Neural cell (in vitro differentiated cells): ENCODE measurements around the gene CLDN4. TPM values are rescaled to one million over a fixed set of nuclear protein-coding genes. Genes with fewer than 3 reads are reported as not detected.

Experiments used
- H2AFZ ChIP-seq: fragments of 200-600, 300-800 bp; sonication (generic), shearing (Covaris generic); 2 replicates; pipeline ENCODE4 v1.6.0; 2014; ENCODE audit warnings: low read depth, mild to moderate bottlenecking, antibody characterized with exemption, low read length, moderate library complexity
- H3F3A ChIP-seq: fragments of 200-600 bp; shearing (Covaris generic); 2 replicates; pipeline ENCODE4 v1.6.1; 2016; ENCODE audit warnings: mild to moderate bottlenecking, moderate library complexity, mixed read lengths, antibody characterized with exemption, low read length; ENCODE audit not compliant: insufficient read depth, poor library complexity, severe bottlenecking
- H3K27ac ChIP-seq: fragments of 200-600, 300-800 bp; sonication (generic), shearing (Covaris generic); 2 replicates; pipeline ENCODE4 v1.5.1; 2014; ENCODE audit warnings: mild to moderate bottlenecking, low read length, moderate library complexity
- H3K27me3 ChIP-seq: fragments of 300-800, 200-600 bp; sonication (generic), shearing (Covaris generic); 2 replicates; pipeline ENCODE4 v1.6.0; 2014; ENCODE audit warnings: mild to moderate bottlenecking, low read depth, low read length, moderate library complexity; ENCODE audit not compliant: insufficient read depth
- H3K36me3 ChIP-seq: fragments of 300-800, 200-600 bp; sonication (generic), shearing (Covaris generic); 2 replicates; pipeline ENCODE4 v1.5.1; 2014; ENCODE audit warnings: mild to moderate bottlenecking, antibody characterized with exemption, low read length, moderate library complexity; ENCODE audit not compliant: insufficient read depth
- H3K4me2 ChIP-seq: fragments of 300-800, 200-600 bp; sonication (generic), shearing (Covaris generic); 2 replicates; pipeline ENCODE4 v1.6.0; 2014; ENCODE audit warnings: mild to moderate bottlenecking, low read length
- H3K4me3 ChIP-seq: fragments of 300-800, 200-600 bp; sonication (generic), shearing (Covaris generic); 2 replicates; pipeline ENCODE4 v1.5.1; 2014; ENCODE audit warnings: mild to moderate bottlenecking, low read length, moderate library complexity
- H3K79me2 ChIP-seq: fragments of 200-600 bp; shearing (Covaris generic); replicated peaks from 2 replicates; pipeline ENCODE4 v1.6.0; 2014; ENCODE audit warnings: mild to moderate bottlenecking, low read length, moderate library complexity; ENCODE audit not compliant: insufficient read depth
- H3K9ac ChIP-seq: fragments of 300-800, 200-600 bp; sonication (generic), shearing (Covaris generic); 2 replicates; pipeline ENCODE4 v1.6.1; 2016; ENCODE audit warnings: mild to moderate bottlenecking, low read length, mixed read lengths
- H3K9me2 ChIP-seq: fragments of 200-600 bp; shearing (Covaris generic); 2 replicates; pipeline ENCODE4 v1.6.1; 2016; ENCODE audit warnings: mild to moderate bottlenecking, low read length, mixed read lengths; ENCODE audit not compliant: insufficient read depth
- H3K9me3 ChIP-seq: fragments of 200-600, 300-800 bp; sonication (generic), shearing (Covaris generic); 2 replicates; pipeline ENCODE4 v1.6.1; 2016; ENCODE audit warnings: mild to moderate bottlenecking, mixed run types, low read length, moderate library complexity, mixed read lengths
- H4K20me1 ChIP-seq: fragments of 200-600 bp; shearing (Covaris generic); 2 replicates; pipeline ENCODE4 v1.6.1; 2016; ENCODE audit warnings: mild to moderate bottlenecking, mixed run types; ENCODE audit not compliant: insufficient read depth
- EP300 ChIP-seq: fragments of 450-650 bp; conservative IDR thresholded peaks from 2 replicates; pipeline ENCODE4 v1.6.1; 2014; ENCODE audit warnings: antibody characterized with exemption, mild to moderate bottlenecking, moderate library complexity; ENCODE audit not compliant: poor library complexity, severe bottlenecking
- EZH2 ChIP-seq: fragments of 200-600, 300-800 bp; shearing (Covaris generic), sonication (generic); IDR thresholded peaks from 2 replicates; pipeline ENCODE4 v1.6.1; 2014; ENCODE audit warnings: antibody characterized with exemption, low read length, borderline replicate concordance, mild to moderate bottlenecking; ENCODE audit not compliant: insufficient read depth, poor library complexity, severe bottlenecking
- MXI1 ChIP-seq: fragments of 450-650 bp; conservative IDR thresholded peaks from 2 replicates; pipeline ENCODE4 v1.6.1; 2014; ENCODE audit warnings: antibody characterized with exemption, mild to moderate bottlenecking; ENCODE audit not compliant: poor library complexity, severe bottlenecking
- POLR2AphosphoS5 ChIP-seq: IDR thresholded peaks from 2 replicates; pipeline ENCODE4 v1.6.1; 2012
- RAD21 ChIP-seq: fragments of 450-650 bp; conservative IDR thresholded peaks from 2 replicates; pipeline ENCODE4 v1.6.1; 2014; ENCODE audit warnings: antibody characterized with exemption, mild to moderate bottlenecking, moderate library complexity
- SMC3 ChIP-seq: fragments of 450-650 bp; conservative IDR thresholded peaks from 2 replicates; pipeline ENCODE4 v1.6.1; 2014; ENCODE audit warnings: antibody characterized with exemption, mild to moderate bottlenecking, moderate library complexity; ENCODE audit not compliant: poor library complexity
- TAF1 ChIP-seq: IDR thresholded peaks from 2 replicates; pipeline ENCODE4 v1.6.1; 2012; ENCODE audit warnings: low read depth
- polyA plus RNA-seq: library from polyadenylated mRNA; depleted of rRNA; stranded (reverse); fragments of >200 nt; gene quantifications from 2 replicates; pipeline ENCODE4 v1.2.3, GENCODE V29; 2014
- TF ChIP-seq, protein P1 (sequence below): IDR thresholded peaks from 2 replicates; pipeline ENCODE4 v1.6.1; 2012; ENCODE audit warnings: borderline replicate concordance
- TF ChIP-seq, protein P2 (sequence below): fragments of 450-650 bp; IDR thresholded peaks from 2 replicates; pipeline ENCODE4 v1.5.1; 2014; ENCODE audit warnings: antibody characterized with exemption, mild to moderate bottlenecking, moderate library complexity; ENCODE audit not compliant: poor library complexity, severe bottlenecking

CLDN4 gene
- polyA plus RNA-seq, 1 donor from 2014 or later, result 0.09 TPM

DNA sequence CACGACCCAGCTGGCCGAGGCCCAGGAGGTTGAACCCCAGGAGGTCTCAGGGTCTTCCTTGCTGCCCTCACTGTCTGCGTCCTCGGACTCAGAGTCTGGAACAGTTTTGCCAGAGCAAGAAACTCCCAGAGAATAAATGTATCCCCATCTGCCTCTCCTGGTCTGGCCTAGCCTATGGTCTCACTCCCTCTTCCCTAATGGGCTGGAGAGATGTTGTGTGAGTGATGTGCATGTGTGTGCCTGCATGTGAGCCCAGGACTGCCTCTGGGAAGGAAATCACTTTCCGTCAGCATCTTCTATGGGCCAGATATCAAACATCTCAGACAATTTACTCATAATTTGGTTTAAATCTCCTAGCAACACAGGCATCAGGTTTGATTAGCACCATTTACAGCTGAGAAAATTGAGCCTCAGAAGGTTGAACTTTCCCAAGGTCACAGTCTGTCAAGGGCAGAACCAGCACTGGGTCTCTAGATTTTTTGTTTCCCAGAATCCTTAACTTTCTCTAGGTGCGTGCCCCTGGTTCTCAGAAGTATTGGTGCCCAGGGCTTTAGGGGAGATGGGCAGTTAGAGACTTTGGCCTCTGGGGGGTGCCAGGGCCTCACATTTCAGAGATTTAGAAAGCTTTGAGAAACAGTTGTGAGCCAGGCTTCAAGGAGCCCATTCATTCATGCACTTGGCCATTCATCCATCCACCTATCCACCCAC lies 35.1 kb downstream of the CLDN4 start:
- H3K27me3 ChIP-seq, result no peaks in the 10 kb centered on the region
- H3K9me2 ChIP-seq, result no peaks in the 10 kb centered on the region
- no peak overlapping the region for H3K27ac ChIP-seq
- TF ChIP-seq, protein P1, sequence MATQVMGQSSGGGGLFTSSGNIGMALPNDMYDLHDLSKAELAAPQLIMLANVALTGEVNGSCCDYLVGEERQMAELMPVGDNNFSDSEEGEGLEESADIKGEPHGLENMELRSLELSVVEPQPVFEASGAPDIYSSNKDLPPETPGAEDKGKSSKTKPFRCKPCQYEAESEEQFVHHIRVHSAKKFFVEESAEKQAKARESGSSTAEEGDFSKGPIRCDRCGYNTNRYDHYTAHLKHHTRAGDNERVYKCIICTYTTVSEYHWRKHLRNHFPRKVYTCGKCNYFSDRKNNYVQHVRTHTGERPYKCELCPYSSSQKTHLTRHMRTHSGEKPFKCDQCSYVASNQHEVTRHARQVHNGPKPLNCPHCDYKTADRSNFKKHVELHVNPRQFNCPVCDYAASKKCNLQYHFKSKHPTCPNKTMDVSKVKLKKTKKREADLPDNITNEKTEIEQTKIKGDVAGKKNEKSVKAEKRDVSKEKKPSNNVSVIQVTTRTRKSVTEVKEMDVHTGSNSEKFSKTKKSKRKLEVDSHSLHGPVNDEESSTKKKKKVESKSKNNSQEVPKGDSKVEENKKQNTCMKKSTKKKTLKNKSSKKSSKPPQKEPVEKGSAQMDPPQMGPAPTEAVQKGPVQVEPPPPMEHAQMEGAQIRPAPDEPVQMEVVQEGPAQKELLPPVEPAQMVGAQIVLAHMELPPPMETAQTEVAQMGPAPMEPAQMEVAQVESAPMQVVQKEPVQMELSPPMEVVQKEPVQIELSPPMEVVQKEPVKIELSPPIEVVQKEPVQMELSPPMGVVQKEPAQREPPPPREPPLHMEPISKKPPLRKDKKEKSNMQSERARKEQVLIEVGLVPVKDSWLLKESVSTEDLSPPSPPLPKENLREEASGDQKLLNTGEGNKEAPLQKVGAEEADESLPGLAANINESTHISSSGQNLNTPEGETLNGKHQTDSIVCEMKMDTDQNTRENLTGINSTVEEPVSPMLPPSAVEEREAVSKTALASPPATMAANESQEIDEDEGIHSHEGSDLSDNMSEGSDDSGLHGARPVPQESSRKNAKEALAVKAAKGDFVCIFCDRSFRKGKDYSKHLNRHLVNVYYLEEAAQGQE, result no peak
- TF ChIP-seq RAD21, result peak; percentile 49
- TF ChIP-seq SMC3, result peak; percentile 14
- TF ChIP-seq, protein P2, sequence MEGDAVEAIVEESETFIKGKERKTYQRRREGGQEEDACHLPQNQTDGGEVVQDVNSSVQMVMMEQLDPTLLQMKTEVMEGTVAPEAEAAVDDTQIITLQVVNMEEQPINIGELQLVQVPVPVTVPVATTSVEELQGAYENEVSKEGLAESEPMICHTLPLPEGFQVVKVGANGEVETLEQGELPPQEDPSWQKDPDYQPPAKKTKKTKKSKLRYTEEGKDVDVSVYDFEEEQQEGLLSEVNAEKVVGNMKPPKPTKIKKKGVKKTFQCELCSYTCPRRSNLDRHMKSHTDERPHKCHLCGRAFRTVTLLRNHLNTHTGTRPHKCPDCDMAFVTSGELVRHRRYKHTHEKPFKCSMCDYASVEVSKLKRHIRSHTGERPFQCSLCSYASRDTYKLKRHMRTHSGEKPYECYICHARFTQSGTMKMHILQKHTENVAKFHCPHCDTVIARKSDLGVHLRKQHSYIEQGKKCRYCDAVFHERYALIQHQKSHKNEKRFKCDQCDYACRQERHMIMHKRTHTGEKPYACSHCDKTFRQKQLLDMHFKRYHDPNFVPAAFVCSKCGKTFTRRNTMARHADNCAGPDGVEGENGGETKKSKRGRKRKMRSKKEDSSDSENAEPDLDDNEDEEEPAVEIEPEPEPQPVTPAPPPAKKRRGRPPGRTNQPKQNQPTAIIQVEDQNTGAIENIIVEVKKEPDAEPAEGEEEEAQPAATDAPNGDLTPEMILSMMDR, result peak; percentile 38
- no peak overlapping the region for H3K4me3 ChIP-seq
- H2AFZ ChIP-seq, result no peak overlapping the region
- H3K9me3 ChIP-seq, result no peaks in the 10 kb centered on the region
- H3K36me3 ChIP-seq, result no peaks in the 10 kb centered on the region
- no peak overlapping the region for H3K4me2 ChIP-seq
- H3K9ac ChIP-seq, result no peak overlapping the region
- no peaks in the 10 kb centered on the region for H3F3A ChIP-seq
- no peaks in the 10 kb centered on the region for H3K79me2 ChIP-seq
- H4K20me1 ChIP-seq, result no peaks in the 10 kb centered on the region

DNA sequence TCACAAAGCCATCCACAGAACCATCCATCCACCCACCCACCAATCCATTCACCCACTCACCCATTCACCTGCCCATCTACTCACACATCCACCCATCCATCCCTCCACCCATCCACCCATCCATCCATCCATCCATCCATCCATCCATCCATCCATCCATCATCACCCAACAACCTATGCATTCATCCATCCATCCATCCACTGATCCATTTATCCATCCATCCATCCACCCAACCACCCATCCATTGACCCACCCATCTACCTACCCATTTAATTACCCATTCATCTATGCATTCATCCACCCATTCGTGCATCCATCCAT lies 35.6 kb downstream of the CLDN4 start:
- H3K27ac ChIP-seq, result no peak overlapping the region
- H3K9me3 ChIP-seq, result no peaks in the 10 kb centered on the region
- no peaks in the 10 kb centered on the region for H3K27me3 ChIP-seq
- H3K79me2 ChIP-seq, result no peaks in the 10 kb centered on the region
- no peaks in the 10 kb centered on the region for H3F3A ChIP-seq
- no peaks in the 10 kb centered on the region for H3K9me2 ChIP-seq
- no peak overlapping the region for H2AFZ ChIP-seq
- TF ChIP-seq, protein P2, result no peak
- TF ChIP-seq EZH2 (no peak), POLR2AphosphoS5 (no peak), RAD21 (no peak), EP300 (no peak), MXI1 (no peak), TAF1 (no peak), SMC3 (no peak)
- TF ChIP-seq, protein P1, result no peak
- no peak overlapping the region for H3K4me2 ChIP-seq
- H4K20me1 ChIP-seq, result no peaks in the 10 kb centered on the region
- no peak overlapping the region for H3K4me3 ChIP-seq
- H3K36me3 ChIP-seq, result no peaks in the 10 kb centered on the region
- no peak overlapping the region for H3K9ac ChIP-seq
